Myocyte (in vitro differentiated cells): ENCODE measurements around the gene LRP1. TPM values are rescaled to one million over a fixed set of nuclear protein-coding genes. Genes with fewer than 3 reads are reported as not detected.

Experiments used
- DNase-seq: peaks from one replicate; pipeline ENCODE4 v3.0.0-alpha.2; 2012; ENCODE audit warnings: low read depth
- polyA plus RNA-seq: library from polyadenylated mRNA; unstranded; fragments of >200 nt; gene quantifications from one replicate; pipeline ENCODE4 v1.2.1, GENCODE V29; 2012; ENCODE audit warnings: missing spikeins
- total RNA-seq: library from RNA; depleted of rRNA; stranded (reverse); fragments of >200 nt; gene quantifications from 2 replicates; pipeline ENCODE4 v1.2.3, GENCODE V29; 2014

LRP1 gene
- total RNA-seq, result 40.0 and 53.8 TPM in 2 replicates
- polyA plus RNA-seq, result 703 TPM

DNA sequence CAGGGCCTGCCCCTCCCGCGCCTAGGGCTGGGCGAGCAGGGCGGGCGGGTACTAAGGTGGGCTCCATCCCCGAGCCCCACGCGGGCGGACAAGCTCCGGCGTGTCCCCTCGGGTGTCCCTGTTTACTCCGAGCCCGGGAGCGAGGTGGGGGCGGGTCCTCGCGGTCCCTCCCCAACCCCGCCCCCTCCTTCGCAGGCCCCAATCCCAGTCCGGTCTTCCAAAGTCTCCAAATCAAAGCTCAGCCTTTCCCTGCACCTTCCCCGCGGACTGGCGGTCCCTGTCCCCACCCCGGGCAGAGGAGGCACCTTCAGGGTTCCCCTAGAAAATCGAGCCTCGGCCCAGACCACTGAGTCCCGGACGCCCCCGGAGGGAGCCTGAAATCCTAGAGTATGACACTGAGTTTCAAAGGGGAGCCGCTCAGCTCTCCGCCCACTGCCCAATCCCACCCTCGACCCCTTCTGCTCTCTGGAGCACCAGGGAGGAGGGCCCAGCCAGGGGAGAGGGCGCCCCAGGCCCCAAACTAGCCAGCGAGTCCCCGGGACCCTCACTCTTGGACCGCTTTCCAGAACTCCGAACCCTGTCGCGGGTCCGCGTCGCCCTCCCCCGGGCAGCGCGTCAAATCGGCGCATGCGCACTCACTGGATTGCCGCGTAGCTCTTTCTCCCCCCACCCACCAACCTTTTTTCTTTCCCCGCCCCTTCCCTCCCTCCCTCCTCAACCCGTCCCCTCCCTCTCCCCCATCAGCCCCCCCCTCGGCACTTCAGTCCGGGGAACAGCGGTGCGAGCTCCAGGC lies at the start of gene LRP1:
Gene LRP1 (plus strand): TSS at position 758 of the 793 bp plus-strand sequence. CDS start 482 bp downstream, outside the sequence.
- DNase-seq, result peak; percentile 85

- DNase-seq, result peak; percentile 100
Measured at GRCh38 chr12:57078519-57079404, 49.5 kb upstream of the LRP1 start, which contains the start of gene NEMP1. Gene NEMP1, minus strand, starts transcription at chr12:57078791. Its CDS starts 46 bp downstream, at chr12:57078745.

DNA sequence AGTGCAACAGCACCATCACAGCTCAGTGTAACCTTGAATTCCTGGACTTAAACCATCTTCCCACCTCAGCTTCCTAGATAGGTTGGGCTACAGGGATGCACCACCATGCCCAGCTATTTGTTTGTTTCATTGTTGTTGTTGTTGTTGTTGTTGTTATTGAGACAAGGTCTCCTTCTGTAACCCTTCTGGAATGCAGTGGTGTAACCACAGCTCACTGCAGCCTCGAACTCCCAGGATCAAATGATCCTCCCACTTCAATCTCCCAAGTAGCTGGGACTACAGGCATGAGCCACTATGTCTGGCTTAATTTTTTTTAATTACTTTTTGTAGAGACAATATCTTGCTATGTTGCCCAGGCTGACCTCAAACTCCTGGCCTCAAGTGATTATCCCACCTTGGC lies 48.5 kb upstream of the LRP1 start:
- no peak for DNase-seq

GRCh38 chr12:57080855-57081254 lies 47.4 kb upstream of the LRP1 start:
- DNase-seq, result no peak

DNA sequence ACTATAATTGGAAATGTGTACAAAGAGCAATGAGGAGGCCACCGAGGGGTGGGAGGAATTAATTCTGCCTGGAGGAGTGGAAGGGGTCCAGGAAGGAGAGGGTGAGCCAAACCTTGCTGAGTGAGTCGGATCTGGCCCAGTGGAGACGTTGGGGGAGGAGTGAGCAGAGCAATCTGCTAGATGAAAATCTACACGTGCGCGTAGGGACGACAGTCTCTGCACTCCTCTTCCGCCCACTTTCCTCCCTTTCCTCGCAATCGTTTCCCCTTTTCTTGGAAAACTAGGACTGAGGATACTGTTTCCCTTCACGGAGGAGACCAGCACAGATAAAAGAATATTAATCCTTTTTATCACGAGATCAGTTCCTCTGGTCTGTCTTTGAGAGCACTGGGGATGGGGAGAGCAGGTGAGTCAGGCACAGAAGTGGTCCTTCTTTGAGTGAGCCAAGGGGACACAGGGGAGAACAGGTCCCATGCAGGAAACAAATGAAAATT lies 42.2 kb upstream of the LRP1 start:
- no peak for DNase-seq

- DNase-seq, result peak; percentile 69
Measured at GRCh38 chr12:57086493-57087009, 41.7 kb upstream of the LRP1 start.

DNA sequence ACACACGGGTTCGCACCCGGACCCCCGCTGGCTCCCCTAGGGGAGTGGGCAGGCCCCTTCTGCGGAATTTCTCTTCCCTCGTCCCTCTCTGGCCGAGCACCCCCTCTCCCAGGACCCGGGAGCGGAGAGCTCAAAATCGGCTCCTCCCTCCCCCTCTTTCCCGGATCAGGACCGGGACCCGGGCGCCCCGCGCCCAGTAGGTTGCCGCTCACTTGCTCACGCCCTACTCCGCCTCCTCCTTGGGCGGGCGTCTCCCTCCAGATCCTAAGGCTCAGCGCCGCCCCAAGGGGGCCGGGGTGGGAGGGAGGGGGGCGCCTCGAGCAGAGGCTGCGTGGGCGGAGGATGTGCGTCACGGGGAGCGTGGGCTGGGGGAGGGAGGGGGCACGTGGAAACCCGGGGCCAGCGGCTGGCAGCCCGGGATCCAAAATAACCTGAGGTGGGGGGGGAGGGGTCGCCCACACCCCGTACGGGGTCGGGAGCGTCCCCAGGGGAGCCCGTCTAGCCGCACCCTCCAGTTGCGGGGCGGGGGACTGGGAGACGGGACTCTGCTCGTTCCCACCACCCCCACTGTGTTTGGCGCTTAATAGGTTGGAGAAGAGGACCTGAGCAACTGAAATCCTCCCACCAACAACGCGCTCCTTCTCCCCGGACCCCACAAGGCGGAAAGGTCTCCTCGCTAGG lies 41.1 kb upstream of the LRP1 start:
- peak; percentile 91 for DNase-seq

- peak; percentile 91 for DNase-seq
Measured at GRCh38 chr12:57087691-57088353, 40.5 kb upstream of the LRP1 start.

DNA sequence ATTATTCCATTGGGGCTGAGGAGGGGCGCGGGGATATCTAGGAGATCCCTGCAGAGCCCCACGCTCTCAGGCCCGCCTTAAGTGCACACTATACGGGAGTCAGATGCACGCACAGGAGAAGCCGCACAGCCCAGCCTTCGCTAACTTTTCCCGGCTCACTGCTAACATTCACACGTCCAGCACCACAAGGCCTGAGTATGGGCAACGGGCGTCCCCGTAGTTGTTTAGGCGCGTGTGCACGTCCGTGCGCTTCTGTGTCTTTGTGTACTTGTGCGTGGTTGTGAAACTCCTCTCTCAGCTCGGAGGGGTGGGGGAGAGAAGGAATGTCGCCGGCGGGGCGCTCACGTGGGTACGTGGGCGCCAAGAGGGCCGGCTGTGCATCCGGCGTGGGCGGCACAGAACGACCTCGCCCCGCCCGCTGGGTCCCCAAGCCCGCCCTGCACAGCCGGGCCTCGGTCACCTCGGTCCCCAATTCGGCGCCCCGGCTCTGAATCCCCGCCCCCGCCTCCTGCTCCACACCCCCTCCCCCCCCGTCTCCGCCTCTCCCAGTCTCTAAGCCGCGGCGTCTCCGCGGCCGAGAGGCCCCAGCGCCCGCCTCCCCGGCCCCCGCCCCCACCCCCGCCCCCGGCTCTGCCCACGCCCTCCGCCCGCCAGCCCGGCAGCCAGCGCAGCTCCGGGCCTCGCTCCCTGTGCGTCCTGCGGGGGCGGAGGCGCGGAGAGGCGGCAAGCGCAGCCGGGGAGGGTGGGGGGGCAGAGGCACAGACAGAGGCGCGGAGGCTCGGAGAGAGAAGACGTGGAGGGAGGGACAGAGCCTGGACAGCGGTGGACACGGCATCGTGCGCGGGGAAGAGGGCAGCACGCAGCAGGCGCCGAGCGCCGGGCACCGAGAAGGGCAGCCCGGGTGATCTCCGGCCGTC lies 39.7 kb upstream of the LRP1 start, which contains the start of gene NAB2:
Gene NAB2 (plus strand): TSS at position 761 of the 917 bp plus-strand sequence. CDS start 158 bp downstream, outside the sequence.
- peak; percentile 96 for DNase-seq

GRCh38 chr12:57089271-57090245 lies 38.7 kb upstream of the LRP1 start:
- DNase-seq, result peak; percentile 67

GRCh38 chr12:57090490-57090889 lies 37.8 kb upstream of the LRP1 start:
- no peak for DNase-seq

GRCh38 chr12:57090924-57091637 lies 37.2 kb upstream of the LRP1 start:
- DNase-seq, result peak; percentile 71

DNA sequence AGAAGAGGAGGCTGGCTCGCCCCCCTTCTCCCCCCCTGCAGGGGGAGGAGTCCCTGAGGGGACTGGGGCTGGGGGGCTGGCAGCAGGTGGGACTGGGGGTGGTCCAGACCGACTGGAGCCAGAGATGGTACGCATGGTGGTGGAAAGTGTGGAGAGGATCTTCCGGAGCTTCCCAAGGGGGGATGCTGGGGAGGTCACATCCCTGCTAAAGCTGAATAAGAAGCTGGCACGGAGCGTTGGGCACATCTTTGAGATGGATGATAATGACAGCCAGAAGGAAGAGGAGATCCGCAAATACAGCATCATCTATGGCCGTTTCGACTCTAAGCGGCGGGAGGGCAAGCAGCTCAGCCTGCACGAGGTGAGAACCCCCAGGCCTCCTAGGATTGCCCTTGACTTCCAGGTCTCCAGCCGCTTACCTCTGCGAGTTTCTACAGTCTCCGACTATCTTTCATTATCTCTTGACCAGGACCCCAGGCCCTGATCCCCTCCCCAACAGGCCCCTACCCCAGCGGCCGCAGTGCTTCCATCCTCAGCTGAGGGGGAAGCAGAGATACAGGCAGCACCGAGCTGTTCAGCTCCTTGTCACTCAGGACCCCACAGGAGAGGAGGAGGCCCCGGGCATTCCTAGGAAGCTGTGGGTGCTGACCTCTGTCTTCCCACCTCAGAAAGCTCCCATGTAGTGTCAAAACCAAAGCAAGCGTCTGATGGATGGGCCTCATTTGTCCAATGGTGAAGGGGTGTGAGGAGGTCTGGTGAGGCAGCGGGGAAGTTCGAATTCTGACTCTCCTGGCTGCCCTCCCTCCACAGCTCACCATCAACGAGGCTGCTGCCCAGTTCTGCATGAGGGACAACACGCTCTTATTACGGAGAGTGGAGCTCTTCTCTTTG lies 36.4 kb upstream of the LRP1 start:
- no peak for DNase-seq

DNA sequence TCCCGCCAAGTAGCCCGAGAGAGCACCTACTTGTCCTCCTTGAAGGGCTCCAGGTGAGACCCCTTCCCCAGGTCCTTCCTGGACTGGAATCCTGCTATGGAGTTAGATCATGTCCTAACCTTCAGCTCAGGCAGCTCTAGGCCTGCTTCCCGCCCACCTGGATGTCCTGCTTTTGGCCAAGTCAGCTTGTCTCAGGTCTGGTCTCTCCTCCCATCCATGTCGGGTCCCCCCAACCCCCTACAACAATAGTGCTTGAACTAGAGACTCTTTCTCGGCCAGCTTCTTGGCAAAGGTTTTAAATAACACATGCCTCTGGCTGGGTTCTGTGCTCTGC lies 35.8 kb upstream of the LRP1 start:
- no peak for DNase-seq

DNA sequence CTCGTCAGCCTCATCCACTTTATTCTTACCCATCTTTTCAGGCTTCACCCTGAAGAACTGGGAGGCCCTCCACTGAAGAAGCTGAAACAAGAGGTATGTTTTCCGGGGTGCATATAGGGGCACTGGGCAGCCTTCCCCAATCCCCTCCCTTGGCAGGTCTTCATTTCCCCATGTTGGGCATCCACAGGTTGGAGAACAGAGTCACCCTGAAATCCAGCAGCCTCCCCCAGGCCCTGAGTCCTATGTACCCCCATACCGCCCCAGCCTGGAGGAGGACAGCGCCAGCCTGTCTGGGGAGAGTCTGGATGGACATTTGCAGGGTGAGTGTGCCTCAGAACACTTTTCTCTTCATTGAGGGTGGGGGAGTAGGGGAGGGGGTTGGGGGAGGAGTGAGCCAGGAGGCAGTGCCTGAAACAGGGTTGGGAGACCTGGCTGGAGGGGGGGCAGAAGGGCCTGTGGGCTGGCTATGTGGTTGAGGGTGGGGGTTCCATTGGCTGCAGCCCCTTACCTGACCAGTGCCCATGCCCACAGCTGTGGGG lies 35.3 kb upstream of the LRP1 start:
- DNase-seq, result no peak
